B cell (primary cell): Measurements from ENCODE around the gene ZNF764. TPM values are rescaled to one million over a fixed set of nuclear protein-coding genes. Genes with fewer than 3 reads are reported as not detected.

ENCODE experiments used
- ATAC-seq: fragments of 200-7000 bp; cut with Tn5 transposase; one replicate; pipeline ENCODE4 v1.10.0; 2021; ENCODE audit warnings: low read depth, mild to moderate bottlenecking, moderate number of reproducible peaks, moderate library complexity
- CTCF ChIA-PET: fragments of 350-600 bp; sonication (Branson Sonifier 250); formaldehyde crosslinking; loops from one replicate; lab custom pipeline; 2021; ENCODE audit warnings: antibody characterized with exemption, inconsistent platforms; lab: Charles Lee
- POLR2A ChIA-PET: fragments of 350-600 bp; sonication (Branson Sonifier 250); formaldehyde crosslinking; loops from one replicate; lab custom pipeline; 2021; ENCODE audit warnings: antibody characterized with exemption; lab: Charles Lee
- DNase-seq: peaks from one replicate; pipeline ENCODE4 v3.0.0; 2013
- H2AFZ ChIP-seq: 2 replicates; pipeline ENCODE4 v1.6.1; 2012; ENCODE audit warnings: mild to moderate bottlenecking, low read depth, low read length; ENCODE audit not compliant: insufficient read depth, poor library complexity, severe bottlenecking
- H3K27ac ChIP-seq, 2 donors: 1 replicate in 1 of 2; 2 replicates in 1 of 2; pipeline ENCODE4 v1.5.1; 2012 to 2013; ENCODE audit warnings: low read length in 2 of 2, mild to moderate bottlenecking in 2 of 2, moderate library complexity in 1 of 2
- H3K27me3 ChIP-seq, 4 experiments: fragments of 200-600 bp in 1 of 4; sonication (generic) in 1 of 4; replicated peaks in 1 of 4; 1 replicate in 2 of 4; 2 replicates in 2 of 4; pipeline versions ENCODE4 v1.6.1 to v1.7.0; 2013 to 2016; ENCODE audit warnings: low read length in 3 of 4, mild to moderate bottlenecking in 2 of 4, mixed read lengths in 1 of 4, moderate library complexity in 1 of 4; ENCODE audit not compliant: insufficient read depth in 4 of 4, control insufficient read depth in 3 of 4; ENCODE audit errors: control extremely low read depth in 1 of 4
- H3K36me3 ChIP-seq, 2 experiments: replicated peaks in 1 of 2; 1 replicate in 1 of 2; 2 replicates in 1 of 2; pipeline versions ENCODE4 v1.6.1 to v1.7.1; 2013; ENCODE audit warnings: low read length in 1 of 2; ENCODE audit not compliant: insufficient read depth in 2 of 2, control insufficient read depth in 1 of 2; ENCODE audit errors: control extremely low read depth in 1 of 2, extremely low read depth in 1 of 2
- H3K4me1 ChIP-seq, 2 donors: fragments of 200-600 bp in 1 of 2; sonication (generic) in 1 of 2; 1 replicate in 1 of 2; 2 replicates in 1 of 2; pipeline versions ENCODE4 v1.5.1 to v1.6.1; 2013 to 2017; ENCODE audit warnings: low read length in 2 of 2; ENCODE audit not compliant: control insufficient read depth in 2 of 2, insufficient read depth in 2 of 2
- H3K4me2 ChIP-seq: replicated peaks from 2 replicates; pipeline ENCODE3; 2012; ENCODE audit warnings: mild to moderate bottlenecking, low read depth, low read length; ENCODE audit not compliant: poor library complexity, severe bottlenecking
- H3K4me3 ChIP-seq, 5 experiments: fragments of 200-600 bp in 1 of 5; sonication (generic) in 1 of 5; 1 replicate in 3 of 5; 2 replicates in 2 of 5; pipeline versions ENCODE4 v1.5.1 to v1.7.0; 2011 to 2016; ENCODE audit warnings: low read length in 4 of 5, mild to moderate bottlenecking in 4 of 5, low read depth in 2 of 5, control low read depth in 1 of 5, moderate library complexity in 1 of 5; ENCODE audit not compliant: insufficient read depth in 1 of 5; ENCODE audit errors: control extremely low read depth in 1 of 5, extremely low read depth in 1 of 5
- H3K79me2 ChIP-seq: fragments of 200-600 bp; sonication (generic); one replicate; pipeline ENCODE4 v1.6.0; 2016; ENCODE audit warnings: low read length; ENCODE audit not compliant: control insufficient read depth, insufficient read depth
- H3K9ac ChIP-seq: fragments of 200-600 bp; sonication (generic); 2 replicates; pipeline ENCODE4 v1.6.1; 2017; ENCODE audit warnings: mild to moderate bottlenecking, low read length, moderate library complexity
- H3K9me3 ChIP-seq, 3 donors: one replicate each; pipeline versions ENCODE4 v1.6.1 to v1.7.1; 2013; ENCODE audit warnings: low read length in 2 of 3; ENCODE audit not compliant: control insufficient read depth in 2 of 3, insufficient read depth in 1 of 3; ENCODE audit errors: control extremely low read depth in 1 of 3
- H4K20me1 ChIP-seq: 2 replicates; pipeline ENCODE4 v1.6.0; 2012; ENCODE audit warnings: mild to moderate bottlenecking, low read length; ENCODE audit not compliant: insufficient read depth, control insufficient read depth, poor library complexity, severe bottlenecking
- H3K27ac Mint-ChIP-seq: one replicate; pipeline ENCODE4 v1.8.0; 2021; ENCODE audit warnings: mixed read lengths
- H3K27me3 Mint-ChIP-seq: one replicate; pipeline ENCODE4 v1.8.0; 2021; ENCODE audit warnings: mixed read lengths
- H3K4me1 Mint-ChIP-seq: one replicate; pipeline ENCODE4 v1.8.0; 2021; ENCODE audit warnings: mixed read lengths
- H3K4me3 Mint-ChIP-seq: one replicate; pipeline ENCODE4 v1.8.0; 2021; ENCODE audit warnings: mixed read lengths
- H3K9me3 Mint-ChIP-seq: one replicate; pipeline ENCODE4 v1.8.0; 2022; ENCODE audit warnings: mixed read lengths; ENCODE audit not compliant: insufficient read depth
- CTCF ChIP-seq: fragments of 200-600 bp; IDR thresholded peaks from one replicate; pipeline ENCODE4 v1.8.0; 2022; ENCODE audit warnings: antibody characterized with exemption, mild to moderate bottlenecking
- EZH2 ChIP-seq: IDR thresholded peaks from 2 replicates; pipeline ENCODE4 v1.6.1; 2012; ENCODE audit warnings: borderline replicate concordance, low read depth, mild to moderate bottlenecking, moderate library complexity, low read length; ENCODE audit not compliant: insufficient read depth, poor library complexity, severe bottlenecking
- WGBS: methylation state at CpG from one replicate; pipeline ENCODE4 v1.1.5; 2013; ENCODE audit warnings: missing lambda C conversion rate; ENCODE audit not compliant: insufficient coverage; 5-methylcytosine and 5-hydroxymethylcytosine counted together
- intact Hi-C: fragments of 100-400 bp; cut with micrococcal nuclease; formaldehyde crosslinking; loops from one replicate; pipeline ENCODE4 v1.10.0; 2022
- polyA plus RNA-seq: library from polyadenylated mRNA; depleted of rRNA; stranded (reverse); fragments of >200 nt; gene quantifications from 2 replicates; pipeline ENCODE4 v1.2.3, GENCODE V29; 2012
- total RNA-seq, 2 donors: library from RNA; stranded (reverse); fragments of 120-200 nt in 1 of 2; gene quantifications; 1 replicate in 1 of 2; 2 replicates in 1 of 2; pipeline versions ENCODE4 v1.2.3 to v1.2.4, GENCODE V29; 2013 to 2022

The ZNF764 gene
- total and polyA plus RNA-seq, 2 donors (not counting 1 experiment from before 2014, with no cell fraction given): 12.6 to 20.9 TPM

GRCh38 chr16:30548416-30549253 lies 9.5 kb downstream of the ZNF764 start:
- intact Hi-C loops: no loop called here
- no peak overlapping the region for H2AFZ ChIP-seq
- no peak for DNase-seq
- Mint-ChIP-seq H3K27me3 (no peaks in the 10 kb centered on the region), H3K27ac (peak overlapping the region; percentile 21), H3K4me1 (peaks cover 10% of the 10 kb centered on the region), H3K4me3 (no peak overlapping the region), H3K9me3 (no peaks in the 10 kb centered on the region)
- no peak overlapping the region for H3K4me2 ChIP-seq
- no peaks in the 10 kb centered on the region for H3K9me3 ChIP-seq
- H3K4me3 ChIP-seq: no peak overlapping the region
- H3K79me2 ChIP-seq: peaks cover 80% of the 10 kb centered on the region
- no peak overlapping the region for H3K27ac ChIP-seq
- POLR2A ChIA-PET: interaction anchor here (0.7 kb wide), 1 partner anchor 23 kb away, joined by 3 read pairs; no protein-coding TSS in a partner anchor
- WGBS: 90% methylated on average over 8 of the region's 8 CpGs
- H3K27me3 ChIP-seq: no peaks in the 10 kb centered on the region
- TF ChIP-seq CTCF (no peak), EZH2 (no peak)
- ATAC-seq: no peak
- H3K9ac ChIP-seq: no peak overlapping the region
- H3K36me3 ChIP-seq: peaks cover 0 to 9% of the 10 kb centered on the region in 2 experiments
- peaks cover 0 to 5% of the 10 kb centered on the region in 2 donors for H3K4me1 ChIP-seq
- no peaks in the 10 kb centered on the region for H4K20me1 ChIP-seq
- CTCF ChIA-PET: interaction anchor here (1.0 to 1.6 kb wide), 3 partner anchors 10 to 119 kb away, joined by 3 read pairs; partner anchors contain the start of genes DCTPP1 and ZNF764

- POLR2A ChIA-PET: no interaction called here
- Histone ChIP-seq H3K27me3 (no peaks in the 10 kb centered on the region), H3K27ac (no peak overlapping the region), H4K20me1 (no peaks in the 10 kb centered on the region), H3K9me3 (no peaks in the 10 kb centered on the region), H3K4me1 (no peaks in the 10 kb centered on the region), H3K36me3 (no peaks in the 10 kb centered on the region), H3K4me2 (no peak overlapping the region), H3K79me2 (peaks cover 88% of the 10 kb centered on the region), H2AFZ (no peak overlapping the region), H3K4me3 (no peak overlapping the region), H3K9ac (no peak overlapping the region)
- Mint-ChIP-seq H3K4me1 (no peaks in the 10 kb centered on the region), H3K27ac (no peak overlapping the region), H3K9me3 (no peaks in the 10 kb centered on the region), H3K4me3 (no peak overlapping the region), H3K27me3 (no peaks in the 10 kb centered on the region)
- no peak for DNase-seq
- TF ChIP-seq CTCF (no peak), EZH2 (no peak)
- CTCF ChIA-PET: no interaction called here
- WGBS: 74% methylated on average over 8 of the region's 8 CpGs
- ATAC-seq: no peak
- intact Hi-C loops: no loop called here
Measured at GRCh38 chr16:30546115-30546514, 12.1 kb downstream of the ZNF764 start.
